ENCODE data around the gene TOP2A. TPM values are rescaled to one million over a fixed set of nuclear protein-coding genes. Genes with fewer than 3 reads are reported as not detected.

Gene TOP2A
- total RNA-seq, 1 experiment from 2014 or later = 230 TPM

- Histone ChIP-seq H2BK5ac (ENCODE audit: insufficient read length, low read length) (no peak within 1 kb of the TSS), H2BK12ac (ENCODE audit: insufficient read length, low read depth, low read length) (no peak within 1 kb of the TSS), H3K27ac (ENCODE audit: insufficient read length, low read depth, low read length) (no peak within 1 kb of the TSS), H3T11ph (ENCODE audit: low read length) (no peak within 1 kb of the TSS), H4K20me1 (ENCODE audit: control insufficient read depth, insufficient read depth, insufficient read length) (no peaks in the 10 kb centered on the region), H3K14ac (ENCODE audit: insufficient read depth, low read length) (no peak within 1 kb of the TSS), H2AFZ (ENCODE audit: low read length) (no peak within 1 kb of the TSS), H3K9me3 (ENCODE audit: control insufficient read depth, low read depth, low read length) (no peaks in the 10 kb centered on the region), H2BK15ac (ENCODE audit: low read depth, low read length) (no peak within 1 kb of the TSS), H4K91ac (ENCODE audit: insufficient read length, low read depth, low read length) (no peak within 1 kb of the TSS), H3K79me1 (ENCODE audit: insufficient read depth, low read depth, low read length, poor library complexity, severe bottlenecking) (no peaks in the 10 kb centered on the region), H4K8ac (replicated peaks; ENCODE audit: insufficient read length, low read depth, low read length) (no peak within 1 kb of the TSS), H3K23ac (ENCODE audit: insufficient read length, low read depth, low read length) (no peak within 1 kb of the TSS), H2AK5ac (ENCODE audit: insufficient read length, low read length) (no peak within 1 kb of the TSS), H3K18ac (ENCODE audit: insufficient read length, low read depth, low read length) (no peak within 1 kb of the TSS), H3K4me1 (ENCODE audit: insufficient read depth, low read length) (peaks cover 3% of the 10 kb centered on the region), H3K27me3 (ENCODE audit: insufficient read depth, low read length) (peaks cover 9% of the 10 kb centered on the region; the same call in 1 of the 2 replicates), H3K9ac (ENCODE audit: extremely low read depth, insufficient read length, low read length) (no peak within 1 kb of the TSS), H3K56ac (ENCODE audit: insufficient read length, low read depth, low read length) (no peak within 1 kb of the TSS), H2BK120ac (ENCODE audit: low read depth, low read length, poor library complexity, severe bottlenecking) (no peak within 1 kb of the TSS), H3K23me2 (ENCODE audit: insufficient read length, low read depth, low read length, poor library complexity, severe bottlenecking) (peaks cover 10% of the 10 kb centered on the region), H4K5ac (ENCODE audit: insufficient read length, low read depth, low read length) (no peak within 1 kb of the TSS), H3K79me2 (ENCODE audit: insufficient read depth, low read length) (no peaks in the 10 kb centered on the region), H2BK20ac (ENCODE audit: low read depth, low read length, poor library complexity, severe bottlenecking) (no peak within 1 kb of the TSS), H3K4ac (ENCODE audit: low read depth, low read length) (no peak within 1 kb of the TSS), H3K4me2 (ENCODE audit: insufficient read depth, insufficient read length, low read length) (peak within 1 kb of the TSS; percentile 26)
- Mint-ChIP-seq H3K27me3 (ENCODE audit: low read depth) (peaks cover 44% of the 10 kb centered on the region), H3K4me3 (peak within 1 kb of the TSS; percentile 68 to 82), H3K9me3 (no peaks in the 10 kb centered on the region; a peak in 1 of 5 replicates), H3K4me1 (peaks cover 22 to 35% of the 10 kb centered on the region in 2 experiments), H3K27ac (no peak within 1 kb of the TSS), H3K36me3 (ENCODE audit: insufficient read depth in 1 of 3, low read depth in 3 of 3) (no peaks in the 10 kb centered on the region)
- TF ChIP-seq, protein P1, sequence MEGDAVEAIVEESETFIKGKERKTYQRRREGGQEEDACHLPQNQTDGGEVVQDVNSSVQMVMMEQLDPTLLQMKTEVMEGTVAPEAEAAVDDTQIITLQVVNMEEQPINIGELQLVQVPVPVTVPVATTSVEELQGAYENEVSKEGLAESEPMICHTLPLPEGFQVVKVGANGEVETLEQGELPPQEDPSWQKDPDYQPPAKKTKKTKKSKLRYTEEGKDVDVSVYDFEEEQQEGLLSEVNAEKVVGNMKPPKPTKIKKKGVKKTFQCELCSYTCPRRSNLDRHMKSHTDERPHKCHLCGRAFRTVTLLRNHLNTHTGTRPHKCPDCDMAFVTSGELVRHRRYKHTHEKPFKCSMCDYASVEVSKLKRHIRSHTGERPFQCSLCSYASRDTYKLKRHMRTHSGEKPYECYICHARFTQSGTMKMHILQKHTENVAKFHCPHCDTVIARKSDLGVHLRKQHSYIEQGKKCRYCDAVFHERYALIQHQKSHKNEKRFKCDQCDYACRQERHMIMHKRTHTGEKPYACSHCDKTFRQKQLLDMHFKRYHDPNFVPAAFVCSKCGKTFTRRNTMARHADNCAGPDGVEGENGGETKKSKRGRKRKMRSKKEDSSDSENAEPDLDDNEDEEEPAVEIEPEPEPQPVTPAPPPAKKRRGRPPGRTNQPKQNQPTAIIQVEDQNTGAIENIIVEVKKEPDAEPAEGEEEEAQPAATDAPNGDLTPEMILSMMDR (conservative IDR thresholded peaks at IDR 0.05) = no peak
- WGBS (ENCODE audit: extremely low coverage, insufficient read length, low lambda C conversion rate) = no CpG with 5 or more reads among the region's 22 CpGs
- DNase-seq = peak; percentile 89
Measured at GRCh38 chr17:40364121-40364861, 53.4 kb downstream of the TOP2A start, which contains the start of gene GJD3. Gene GJD3, minus strand, starts transcription at chr17:40364737. Its CDS starts 922 bp downstream, at chr17:40363815.
